HepG2 (cell line): ENCODE results near the gene PRKAG1. TPM values are rescaled to one million over a fixed set of nuclear protein-coding genes. Genes with fewer than 3 reads are reported as not detected.

Source experiments
- AHR ChIP-seq: IDR thresholded peaks from 2 replicates; pipeline ENCODE4 v1.6.1; 2018; ENCODE audit warnings: missing genetic modification reagents, missing compliant biosample characterization
- BRCA1 ChIP-seq: sonication (generic); formaldehyde crosslinking; IDR thresholded peaks from 2 replicates; pipeline ENCODE4 v1.4.0; 2020; ENCODE audit warnings: missing genetic modification reagents
- FIP1L1 ChIP-seq: fragments of 200-400 bp; formaldehyde crosslinking; IDR thresholded peaks from 2 replicates; pipeline ENCODE4 v1.6.1; 2018; ENCODE audit warnings: low read depth, mild to moderate bottlenecking, low read length, moderate library complexity, borderline replicate concordance; ENCODE audit not compliant: insufficient read depth
- ISX ChIP-seq: sonication (generic); formaldehyde crosslinking; conservative IDR thresholded peaks from 2 replicates; pipeline ENCODE4 v1.5.0; 2020; ENCODE audit warnings: missing genetic modification reagents
- JARID2 ChIP-seq: sonication (generic); formaldehyde crosslinking; IDR thresholded peaks from 2 replicates; pipeline ENCODE4 v1.8.1; 2023; ENCODE audit warnings: missing genetic modification reagents, inconsistent platforms; ENCODE audit not compliant: insufficient replicate concordance
- KDM5B ChIP-seq: sonication (generic); formaldehyde crosslinking; IDR thresholded peaks from 2 replicates; pipeline ENCODE4 v1.4.0; 2020; ENCODE audit warnings: missing genetic modification reagents, mild to moderate bottlenecking, borderline replicate concordance
- MAX ChIP-seq: IDR thresholded peaks from 2 replicates; pipeline ENCODE4 v1.6.1; 2012; ENCODE audit warnings: inconsistent platforms
- MED13 ChIP-seq: sonication (generic); formaldehyde crosslinking; IDR thresholded peaks from 2 replicates; pipeline ENCODE4 v1.5.0; 2020; ENCODE audit warnings: missing genetic modification reagents
- RBFOX2 ChIP-seq: fragments of 200-400 bp; formaldehyde crosslinking; IDR thresholded peaks from 2 replicates; pipeline ENCODE4 v1.6.1; 2017; ENCODE audit warnings: low read depth, mild to moderate bottlenecking, low read length
- TFE3 ChIP-seq: IDR thresholded peaks from 2 replicates; pipeline ENCODE4 v1.6.1; 2016
- THAP8 ChIP-seq: sonication (generic); formaldehyde crosslinking; IDR thresholded peaks from 2 replicates; pipeline ENCODE4 v1.5.1; 2020; ENCODE audit warnings: missing genetic modification reagents, mild to moderate bottlenecking, borderline replicate concordance
- ZBTB26 ChIP-seq: IDR thresholded peaks from 2 replicates; pipeline ENCODE4 v1.6.1; 2016; ENCODE audit warnings: missing compliant biosample characterization, missing genetic modification reagents, borderline replicate concordance
- ZFP91 ChIP-seq: sonication (generic); formaldehyde crosslinking; IDR thresholded peaks from 2 replicates; pipeline ENCODE4 v1.9.0; 2022; ENCODE audit warnings: missing genetic modification reagents, mild to moderate bottlenecking, borderline replicate concordance
- ZHX2 ChIP-seq, 2 experiments: sonication (generic) in 1 of 2; formaldehyde crosslinking in 1 of 2; IDR thresholded peaks; 2 replicates each; pipeline versions ENCODE4 v1.6.1 to v1.9.0; 2014 to 2022; ENCODE audit warnings: antibody characterized with exemption in 1 of 2, borderline replicate concordance in 1 of 2, inconsistent platforms in 1 of 2, low read depth in 1 of 2, missing genetic modification reagents in 1 of 2
- ZNF292 ChIP-seq: sonication (generic); formaldehyde crosslinking; IDR thresholded peaks from 2 replicates; pipeline ENCODE4 v1.8.1; 2022; ENCODE audit warnings: mild to moderate bottlenecking, low read depth, missing genetic modification reagents, borderline replicate concordance
- polyA plus RNA-seq, 8 experiments: library from polyadenylated mRNA; depleted of rRNA in 3 of 8; stranded (reverse) in 7 of 8; unstranded in 1 of 8; fragments of >200 nt; fragmentation: Illumina TruSeq in 4 of 8; extraction: Trizol in 4 of 8; gene quantifications; 2 replicates each; pipeline versions ENCODE4 v1.2.1 to v1.2.3, GENCODE V29; 2011 to 2016; ENCODE audit warnings: low read depth in 4 of 8, missing spikeins in 1 of 8, mixed read lengths in 1 of 8; ENCODE audit not compliant: insufficient read depth in 1 of 8
- total RNA-seq, 5 experiments: library from RNA; depleted of rRNA; stranded (reverse); fragments of >200 nt; fragmentation: Illumina TruSeq; extraction: Trizol; gene quantifications; 2 replicates each; pipeline ENCODE4 v1.2.3, GENCODE V29; 2016; ENCODE audit warnings: low read depth in 1 of 5

PRKAG1 gene
- total and polyA plus RNA-seq, 2 of the 13 experiments (the other 11 are each of a cell fraction or from before 2014, with no cell fraction given): 26.1 to 32.8 TPM

- TF ChIP-seq RBFOX2 (no peak), JARID2 (CRISPR knock-in tag) (no peak), BRCA1 (CRISPR knock-in tag) (no peak), FIP1L1 (no peak), KDM5B (no peak), AHR (CRISPR knock-in tag) (no peak), THAP8 (CRISPR knock-in tag) (no peak), ISX (CRISPR knock-in tag) (no peak), ZFP91 (CRISPR knock-in tag) (no peak), MED13 (CRISPR knock-in tag) (no peak), MAX (no peak), ZBTB26 (CRISPR knock-in tag) (no peak), TFE3 (CRISPR knock-in tag) (no peak), ZHX2 (IDR thresholded peaks at IDR 0.05; ENCODE audit: low read depth) (no peak), ZHX2 (CRISPR knock-in tag; IDR thresholded peaks at IDR 0.05; ENCODE audit: borderline replicate concordance) (no peak), ZNF292 (CRISPR knock-in tag) (no peak)
Observed at GRCh38 chr12:48977290-48978281, 41.0 kb downstream of the PRKAG1 start (continued).
